Suprapubic skin (tissue), 4 donors: Measurements from ENCODE around the gene PSMG1.

Experiments
- EP300 ChIP-seq: sonication (generic); formaldehyde crosslinking; IDR thresholded peaks from one replicate; pipeline ENCODE4 v1.6.1; 2017; ENCODE audit warnings: antibody characterized with exemption
- POLR2A ChIP-seq, 2 donors: fragments of 450-650 bp; IDR thresholded peaks; one replicate each; pipeline ENCODE4 v1.6.1; 2017; ENCODE audit warnings: antibody characterized with exemption in 2 of 2, mild to moderate bottlenecking in 2 of 2, moderate library complexity in 2 of 2
- POLR2AphosphoS5 ChIP-seq, 3 donors: sonication (generic); formaldehyde crosslinking; IDR thresholded peaks; one replicate each; pipeline ENCODE4 v1.6.1; 2017; ENCODE audit warnings: antibody characterized with exemption in 3 of 3
- TF ChIP-seq, protein P1 (sequence below), 2 donors: fragments of 200-600 bp in 1 of 2; fragments of 450-650 bp in 1 of 2; sonication (generic) in 1 of 2; IDR thresholded peaks; one replicate each; pipeline ENCODE4 v1.5.1; 2016 to 2019; ENCODE audit warnings: antibody characterized with exemption in 2 of 2, mild to moderate bottlenecking in 1 of 2, moderate library complexity in 1 of 2

DNA sequence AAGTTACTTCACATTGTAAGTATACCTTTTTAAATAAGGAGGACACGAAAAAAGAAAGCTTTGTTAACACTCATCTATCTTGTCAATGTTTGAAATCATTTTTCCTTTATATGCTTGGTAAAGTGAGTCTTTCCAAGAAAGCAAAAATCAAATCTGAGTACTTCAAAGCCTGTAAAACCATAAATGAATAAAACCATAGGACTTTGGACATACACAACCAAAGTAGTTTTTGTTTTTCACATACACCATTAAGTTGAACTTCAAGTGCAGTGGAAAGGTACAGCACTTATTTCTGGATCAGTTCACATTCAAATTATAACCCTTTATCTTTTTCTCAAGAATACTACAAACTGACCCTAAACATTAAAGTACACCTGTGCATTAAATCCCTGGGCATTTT, 10.1 kb upstream of the PSMG1 start:
- TF ChIP-seq, protein P1, sequence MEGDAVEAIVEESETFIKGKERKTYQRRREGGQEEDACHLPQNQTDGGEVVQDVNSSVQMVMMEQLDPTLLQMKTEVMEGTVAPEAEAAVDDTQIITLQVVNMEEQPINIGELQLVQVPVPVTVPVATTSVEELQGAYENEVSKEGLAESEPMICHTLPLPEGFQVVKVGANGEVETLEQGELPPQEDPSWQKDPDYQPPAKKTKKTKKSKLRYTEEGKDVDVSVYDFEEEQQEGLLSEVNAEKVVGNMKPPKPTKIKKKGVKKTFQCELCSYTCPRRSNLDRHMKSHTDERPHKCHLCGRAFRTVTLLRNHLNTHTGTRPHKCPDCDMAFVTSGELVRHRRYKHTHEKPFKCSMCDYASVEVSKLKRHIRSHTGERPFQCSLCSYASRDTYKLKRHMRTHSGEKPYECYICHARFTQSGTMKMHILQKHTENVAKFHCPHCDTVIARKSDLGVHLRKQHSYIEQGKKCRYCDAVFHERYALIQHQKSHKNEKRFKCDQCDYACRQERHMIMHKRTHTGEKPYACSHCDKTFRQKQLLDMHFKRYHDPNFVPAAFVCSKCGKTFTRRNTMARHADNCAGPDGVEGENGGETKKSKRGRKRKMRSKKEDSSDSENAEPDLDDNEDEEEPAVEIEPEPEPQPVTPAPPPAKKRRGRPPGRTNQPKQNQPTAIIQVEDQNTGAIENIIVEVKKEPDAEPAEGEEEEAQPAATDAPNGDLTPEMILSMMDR (IDR thresholded peaks at IDR 0.05) = no peak
- TF ChIP-seq POLR2A (IDR thresholded peaks at IDR 0.05) (no peak), POLR2AphosphoS5 (IDR thresholded peaks at IDR 0.05) (no peak), EP300 (no peak)
